K562 (cell line): Measurements from ENCODE around the gene FMNL1. TPM values are rescaled to one million over a fixed set of nuclear protein-coding genes. Genes with fewer than 3 reads are reported as not detected.

Experiments
- MYBL2 ChIP-seq, 2 experiments: fragments of 450-650 bp in 1 of 2; sonication (generic) in 1 of 2; formaldehyde crosslinking in 1 of 2; IDR thresholded peaks; 2 replicates each; pipeline versions ENCODE4 v1.6.1 to v1.8.1; 2017 to 2022; ENCODE audit warnings: borderline replicate concordance in 1 of 2, inconsistent platforms in 1 of 2, low read depth in 1 of 2, mild to moderate bottlenecking in 1 of 2, missing genetic modification reagents in 1 of 2, moderate library complexity in 1 of 2
- PRDM10 ChIP-seq: fragments of 450-650 bp; IDR thresholded peaks from 2 replicates; pipeline ENCODE4 v1.6.1; 2018; ENCODE audit not compliant: partially characterized antibody
- RBM14 ChIP-seq: fragments of 200-400 bp; formaldehyde crosslinking; IDR thresholded peaks from 2 replicates; pipeline ENCODE4 v1.6.1; 2018; ENCODE audit warnings: low read depth, mild to moderate bottlenecking, low read length, moderate library complexity, borderline replicate concordance; ENCODE audit not compliant: insufficient read depth
- SIN3B ChIP-seq: fragments of 450-650 bp; IDR thresholded peaks from 2 replicates; pipeline ENCODE4 v1.6.1; 2017; ENCODE audit warnings: low read depth, mild to moderate bottlenecking, moderate library complexity
- polyA plus RNA-seq, 8 experiments: library from polyadenylated mRNA; depleted of rRNA in 4 of 8; stranded (reverse) in 5 of 8; unstranded in 3 of 8; fragments of >200 nt; fragmentation: Nextera tagmentation in 2 of 8; fragmentation: Illumina TruSeq in 1 of 8; extraction: Ambion mirVana in 2 of 8; extraction: Trizol in 1 of 8; gene quantifications; 2 replicates each; pipeline versions ENCODE4 v1.2.1 to v1.2.3, GENCODE V29; 2011 to 2014; ENCODE audit warnings: inconsistent platforms in 1 of 8, missing spikeins in 1 of 8
- total RNA-seq, 7 experiments: library from RNA; depleted of rRNA in 6 of 7; stranded (reverse); fragments of >200 nt in 6 of 7; fragmentation: Illumina TruSeq in 2 of 7; extraction: Trizol in 2 of 7; gene quantifications; 2 replicates each; pipeline versions ENCODE4 v1.2.1 to v1.2.3, GENCODE V29; 2011 to 2021; ENCODE audit warnings: low replicate concordance in 1 of 7
- TF ChIP-seq, protein P1 (sequence below): sonication (generic); formaldehyde crosslinking; IDR thresholded peaks from 2 replicates; pipeline ENCODE4 v1.8.0; 2022; ENCODE audit warnings: missing genetic modification reagents, mild to moderate bottlenecking, borderline replicate concordance
- TF ChIP-seq, protein P2 (sequence below): IDR thresholded peaks from 2 replicates; pipeline ENCODE4 v1.6.1; 2011; ENCODE audit not compliant: insufficient read length; ENCODE audit errors: extremely low read depth

FMNL1 gene
- total and polyA plus RNA-seq, 9 of the 15 experiments (the other 6 are each of a cell fraction or from before 2014, with no cell fraction given): 0.70 to 36.6 (median 7.7) TPM

GRCh38 chr17:45248132-45248957 lies 26.7 kb downstream of the FMNL1 start (continued):
- TF ChIP-seq, protein P1, sequence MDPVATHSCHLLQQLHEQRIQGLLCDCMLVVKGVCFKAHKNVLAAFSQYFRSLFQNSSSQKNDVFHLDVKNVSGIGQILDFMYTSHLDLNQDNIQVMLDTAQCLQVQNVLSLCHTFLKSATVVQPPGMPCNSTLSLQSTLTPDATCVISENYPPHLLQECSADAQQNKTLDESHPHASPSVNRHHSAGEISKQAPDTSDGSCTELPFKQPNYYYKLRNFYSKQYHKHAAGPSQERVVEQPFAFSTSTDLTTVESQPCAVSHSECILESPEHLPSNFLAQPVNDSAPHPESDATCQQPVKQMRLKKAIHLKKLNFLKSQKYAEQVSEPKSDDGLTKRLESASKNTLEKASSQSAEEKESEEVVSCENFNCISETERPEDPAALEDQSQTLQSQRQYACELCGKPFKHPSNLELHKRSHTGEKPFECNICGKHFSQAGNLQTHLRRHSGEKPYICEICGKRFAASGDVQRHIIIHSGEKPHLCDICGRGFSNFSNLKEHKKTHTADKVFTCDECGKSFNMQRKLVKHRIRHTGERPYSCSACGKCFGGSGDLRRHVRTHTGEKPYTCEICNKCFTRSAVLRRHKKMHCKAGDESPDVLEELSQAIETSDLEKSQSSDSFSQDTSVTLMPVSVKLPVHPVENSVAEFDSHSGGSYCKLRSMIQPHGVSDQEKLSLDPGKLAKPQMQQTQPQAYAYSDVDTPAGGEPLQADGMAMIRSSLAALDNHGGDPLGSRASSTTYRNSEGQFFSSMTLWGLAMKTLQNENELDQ: no peak
- TF ChIP-seq SIN3B: no peak; the same call in 1 of the 2 replicates
- 0 out of 2 replicates have a peak, but pooled peaks have one; percentile 81 for TF ChIP-seq RBM14
- TF ChIP-seq MYBL2 (IDR thresholded peaks at IDR 0.05; ENCODE audit: low read depth): no peak
- TF ChIP-seq MYBL2 (CRISPR knock-in tag; IDR thresholded peaks at IDR 0.05; ENCODE audit: borderline replicate concordance): no peak
- peak; percentile 69 for TF ChIP-seq PRDM10
- TF ChIP-seq, protein P2, sequence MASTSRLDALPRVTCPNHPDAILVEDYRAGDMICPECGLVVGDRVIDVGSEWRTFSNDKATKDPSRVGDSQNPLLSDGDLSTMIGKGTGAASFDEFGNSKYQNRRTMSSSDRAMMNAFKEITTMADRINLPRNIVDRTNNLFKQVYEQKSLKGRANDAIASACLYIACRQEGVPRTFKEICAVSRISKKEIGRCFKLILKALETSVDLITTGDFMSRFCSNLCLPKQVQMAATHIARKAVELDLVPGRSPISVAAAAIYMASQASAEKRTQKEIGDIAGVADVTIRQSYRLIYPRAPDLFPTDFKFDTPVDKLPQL: no peak
